Cerebellar cortex (tissue), 1 donor: ENCODE data around the gene NECTIN2.
"Not testable (repeated sequence)": the region's sequence is repeated elsewhere in the genome, so short reads cannot be mapped to it uniquely, and the experiment has no call there.

ENCODE experiments used
- DNase-seq: peaks from one replicate; pipeline ENCODE4 v3.0.0-alpha.2; 2015; ENCODE audit warnings: low spot score

The NECTIN2 gene

DNA sequence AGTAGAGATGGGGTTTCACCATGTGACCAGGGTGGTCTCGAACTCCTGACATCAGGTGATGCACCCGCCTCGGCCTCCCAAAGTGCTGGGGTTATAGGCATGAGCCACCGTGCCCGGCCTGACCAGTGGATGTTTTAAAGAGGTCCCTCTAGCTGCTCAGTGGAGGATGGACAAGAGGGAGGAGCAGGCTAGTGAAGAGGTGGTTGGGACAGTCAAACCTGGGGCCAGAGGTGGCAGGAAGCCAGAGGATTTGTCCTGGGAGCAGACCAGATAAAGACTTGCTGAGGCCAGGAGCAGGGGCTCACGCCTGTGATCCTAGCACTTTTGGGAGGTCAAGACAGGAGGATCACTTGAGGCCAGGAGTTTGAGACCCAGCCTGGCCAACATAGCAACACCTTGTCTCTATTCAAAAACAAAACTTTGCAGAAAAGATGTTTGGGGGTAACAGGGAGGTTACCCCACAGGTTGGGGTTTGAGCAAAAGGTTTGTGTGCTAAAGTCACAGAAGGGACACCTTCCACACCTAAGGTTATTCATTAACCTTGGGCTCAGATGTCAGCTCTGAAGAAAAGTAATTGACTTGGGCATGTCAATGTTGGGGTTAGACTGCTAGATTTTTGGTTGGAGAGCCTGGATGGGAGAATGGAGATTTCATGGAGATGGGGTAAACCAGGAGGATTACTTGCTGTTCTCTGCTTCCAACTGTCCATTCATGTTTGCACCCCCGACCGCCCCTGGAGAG, 28.2 kb upstream of the NECTIN2 start:
- no peak for DNase-seq

DNA sequence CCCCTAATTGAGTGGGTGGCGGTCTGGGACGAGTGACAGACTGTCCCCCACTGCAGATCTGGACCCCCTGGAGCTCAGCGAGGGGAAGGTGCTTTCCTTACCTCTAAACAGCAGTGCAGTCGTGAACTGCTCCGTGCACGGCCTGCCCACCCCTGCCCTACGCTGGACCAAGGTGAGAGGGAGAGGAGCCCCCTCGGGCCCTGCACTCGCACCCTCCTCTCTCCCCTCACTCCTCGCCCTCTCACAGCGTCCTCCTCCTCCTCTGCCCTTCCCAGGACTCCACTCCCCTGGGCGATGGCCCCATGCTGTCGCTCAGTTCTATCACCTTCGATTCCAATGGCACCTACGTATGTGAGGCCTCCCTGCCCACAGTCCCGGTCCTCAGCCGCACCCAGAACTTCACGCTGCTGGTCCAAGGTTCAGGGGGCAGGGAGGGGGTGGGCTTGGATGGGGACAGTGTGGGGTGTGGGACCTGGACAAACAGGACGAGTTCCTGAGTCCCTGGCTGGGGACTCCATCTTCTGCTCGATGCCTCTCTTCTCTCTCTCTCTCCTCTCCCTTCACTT, 27.5 kb upstream of the NECTIN2 start:
- no peak for DNase-seq

DNA sequence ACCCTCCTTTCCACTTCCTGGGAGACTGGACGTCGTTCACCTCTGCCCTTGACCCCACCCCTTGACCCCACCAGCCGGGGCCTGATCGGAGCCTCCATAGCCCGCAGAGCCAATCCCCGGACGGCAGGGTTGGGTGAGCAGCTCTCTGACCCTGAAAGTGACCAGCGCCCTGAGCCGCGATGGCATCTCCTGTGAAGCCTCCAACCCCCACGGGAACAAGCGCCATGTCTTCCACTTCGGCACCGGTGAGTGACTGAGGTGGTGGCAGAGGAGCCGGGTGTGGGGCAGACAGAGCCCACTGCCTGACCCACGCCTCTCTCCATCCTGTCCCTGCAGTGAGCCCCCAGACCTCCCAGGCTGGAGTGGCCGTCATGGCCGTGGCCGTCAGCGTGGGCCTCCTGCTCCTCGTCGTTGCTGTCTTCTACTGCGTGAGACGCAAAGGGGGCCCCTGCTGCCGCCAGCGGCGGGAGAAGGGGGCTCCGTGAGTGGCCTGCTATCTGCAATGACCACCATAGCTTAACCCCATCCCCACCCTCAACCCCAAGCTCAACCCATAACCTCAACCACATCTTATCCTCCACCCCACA, 26.8 kb upstream of the NECTIN2 start:
- no peak for DNase-seq

DNA sequence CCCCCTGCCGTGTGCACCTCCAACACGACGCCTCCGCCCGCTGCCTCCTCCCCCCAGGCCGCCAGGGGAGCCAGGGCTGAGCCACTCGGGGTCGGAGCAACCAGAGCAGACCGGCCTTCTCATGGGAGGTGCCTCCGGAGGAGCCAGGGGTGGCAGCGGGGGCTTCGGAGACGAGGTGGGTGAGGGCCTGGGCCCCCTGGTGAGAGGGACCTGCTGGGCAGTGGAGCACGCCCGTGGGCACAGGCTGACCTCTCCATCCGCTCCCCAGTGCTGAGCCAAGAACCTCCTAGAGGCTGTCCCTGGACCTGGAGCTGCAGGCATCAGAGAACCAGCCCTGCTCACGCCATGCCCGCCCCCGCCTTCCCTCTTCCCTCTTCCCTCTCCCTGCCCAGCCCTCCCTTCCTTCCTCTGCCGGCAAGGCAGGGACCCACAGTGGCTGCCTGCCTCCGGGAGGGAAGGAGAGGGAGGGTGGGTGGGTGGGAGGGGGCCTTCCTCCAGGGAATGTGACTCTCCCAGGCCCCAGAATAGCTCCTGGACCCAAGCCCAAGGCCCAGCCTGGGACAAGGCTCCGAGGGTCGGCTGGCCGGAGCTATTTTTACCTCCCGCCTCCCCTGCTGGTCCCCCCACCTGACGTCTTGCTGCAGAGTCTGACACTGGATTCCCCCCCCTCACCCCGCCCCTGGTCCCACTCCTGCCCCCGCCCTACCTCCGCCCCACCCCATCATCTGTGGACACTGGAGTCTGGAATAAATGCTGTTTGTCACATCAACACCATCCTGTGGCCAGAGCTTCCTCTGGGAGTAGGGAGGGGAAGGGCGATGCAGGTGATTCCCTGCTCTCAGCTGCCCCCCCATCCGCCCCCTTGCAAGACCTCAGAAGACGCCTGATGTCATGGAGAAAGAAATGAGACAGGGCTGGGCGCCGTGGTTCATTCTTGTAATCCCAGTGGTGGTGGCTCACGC, 25.2 kb upstream of the NECTIN2 start:
- no peak for DNase-seq

DNA sequence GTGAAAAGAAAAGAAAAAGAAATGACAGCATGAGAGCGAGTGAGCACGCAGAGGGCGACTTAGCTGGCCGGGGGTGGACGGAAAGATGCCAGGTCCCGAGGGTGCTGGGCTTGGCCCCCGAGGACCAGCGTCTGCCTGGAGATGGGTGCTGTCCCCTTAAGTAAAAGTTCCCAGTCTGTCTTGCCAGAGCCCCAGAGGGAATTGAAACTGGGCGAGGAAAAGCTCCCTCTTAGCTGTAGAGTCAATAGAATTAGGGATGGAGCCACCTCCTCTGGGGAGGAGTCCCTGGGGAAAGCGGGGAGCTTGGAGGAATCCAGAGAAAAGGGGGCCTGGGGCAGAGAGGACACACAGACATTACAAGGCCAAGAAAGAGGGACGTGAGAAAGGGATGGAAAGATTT, 23.9 kb upstream of the NECTIN2 start:
- no peak for DNase-seq

DNA sequence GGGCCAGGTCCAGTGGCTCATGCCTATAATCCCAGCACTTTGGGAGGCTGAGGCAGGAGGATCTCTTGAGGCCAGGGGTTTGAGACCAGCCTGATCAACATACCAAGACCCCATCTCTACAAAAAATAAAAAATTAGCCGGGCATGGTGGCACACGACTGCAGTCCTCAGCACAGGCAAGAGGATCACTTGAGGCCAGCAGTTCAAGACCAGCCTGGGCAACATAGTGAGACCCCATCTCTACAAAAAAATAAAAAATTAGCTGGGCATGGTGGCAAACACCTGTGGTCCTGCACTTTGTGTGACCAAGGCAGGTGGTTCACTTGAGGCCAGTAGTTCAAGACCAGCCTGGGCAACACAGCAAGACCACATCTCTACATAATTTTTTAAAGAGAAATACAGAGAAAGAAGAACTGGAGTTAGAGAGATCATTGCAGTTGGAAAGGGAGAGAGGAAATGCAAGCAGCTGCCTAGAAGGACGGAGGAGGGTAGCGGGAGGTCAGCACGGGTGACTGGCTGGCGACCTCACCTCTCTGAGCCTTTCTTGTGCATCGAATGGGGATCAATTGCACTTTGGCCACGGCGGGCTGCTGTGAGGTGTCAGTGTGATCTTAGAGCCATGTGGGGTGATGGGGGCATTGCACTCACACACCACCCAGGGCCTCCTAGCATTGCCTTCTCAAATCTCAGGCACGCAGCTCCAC, 23.3 kb upstream of the NECTIN2 start:
- no peak for DNase-seq

DNA sequence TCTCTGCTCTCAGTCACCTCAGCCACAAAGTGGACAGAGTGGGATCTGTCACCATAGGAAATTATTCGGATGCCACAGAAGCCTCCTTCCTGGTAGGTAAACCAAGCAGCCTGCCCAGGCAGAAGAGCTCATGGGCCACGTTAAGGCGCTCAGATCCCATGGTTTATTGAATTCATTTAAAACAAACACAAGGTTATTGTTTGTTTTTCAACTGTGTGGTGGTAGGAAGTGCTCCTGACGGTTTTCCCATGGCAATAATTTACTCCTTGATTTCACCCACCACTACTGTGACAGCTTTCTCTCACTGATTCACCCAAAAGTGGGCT, 22.8 kb upstream of the NECTIN2 start:
- no peak for DNase-seq

DNA sequence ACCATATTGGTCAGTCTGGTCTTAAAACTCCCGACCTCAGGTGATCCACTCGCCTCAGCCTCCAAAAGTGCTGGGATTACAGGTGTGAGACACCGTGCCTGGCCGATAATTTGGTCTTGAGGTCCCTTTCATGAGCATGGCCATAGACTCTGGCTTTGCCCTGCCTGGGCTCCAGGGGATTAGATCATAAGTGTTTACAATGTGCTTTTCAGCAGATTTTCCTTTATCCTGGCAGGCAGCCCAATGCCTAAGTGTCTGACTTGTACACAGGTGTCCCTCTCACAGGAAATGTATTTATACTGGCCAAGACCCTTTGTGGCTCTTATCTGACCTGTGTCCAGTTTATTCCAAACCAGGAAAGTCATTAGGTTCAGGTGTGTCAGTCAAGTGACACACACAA, 21.3 kb upstream of the NECTIN2 start:
- no peak for DNase-seq

DNA sequence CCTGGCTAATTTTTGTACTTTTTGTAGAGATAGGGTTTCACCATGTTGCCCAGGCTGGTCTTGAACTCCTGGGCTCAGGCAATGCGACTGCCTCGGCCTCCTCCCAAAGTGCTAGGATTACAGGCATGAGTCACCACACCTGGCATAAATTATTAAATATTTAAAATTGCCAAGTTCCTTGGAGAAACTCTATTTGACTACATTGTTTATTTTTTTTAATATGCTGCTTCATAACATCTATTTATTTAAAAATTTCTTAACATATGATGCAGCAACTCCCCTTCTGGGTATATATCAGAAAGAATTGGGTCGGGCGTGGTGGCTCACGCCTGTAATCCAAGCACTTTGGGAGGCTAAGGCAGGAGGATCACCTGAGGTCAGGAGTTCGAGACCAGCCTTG, 13.2 kb upstream of the NECTIN2 start:
- DNase-seq = not testable (repeated sequence)

DNA sequence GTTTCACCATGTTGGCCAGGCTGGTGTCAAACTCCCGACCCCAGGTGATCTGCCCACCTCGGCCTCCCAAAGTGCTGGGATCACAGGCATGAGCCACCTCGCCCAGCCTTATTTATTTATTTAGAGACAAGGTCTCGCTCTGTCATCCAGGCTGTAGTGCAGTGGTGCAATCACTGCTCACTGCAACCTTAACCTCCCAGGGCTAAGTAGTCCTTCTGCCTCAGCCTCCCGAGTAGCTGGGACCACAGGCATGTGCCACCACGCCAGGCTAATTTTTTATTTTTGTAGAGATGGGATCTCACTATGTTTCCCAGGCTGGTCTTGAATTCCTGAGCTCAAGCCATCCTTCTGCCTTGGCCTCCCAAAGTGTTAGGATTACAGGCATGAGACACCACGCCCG, 11.7 kb upstream of the NECTIN2 start:
- not testable (repeated sequence) for DNase-seq

DNA sequence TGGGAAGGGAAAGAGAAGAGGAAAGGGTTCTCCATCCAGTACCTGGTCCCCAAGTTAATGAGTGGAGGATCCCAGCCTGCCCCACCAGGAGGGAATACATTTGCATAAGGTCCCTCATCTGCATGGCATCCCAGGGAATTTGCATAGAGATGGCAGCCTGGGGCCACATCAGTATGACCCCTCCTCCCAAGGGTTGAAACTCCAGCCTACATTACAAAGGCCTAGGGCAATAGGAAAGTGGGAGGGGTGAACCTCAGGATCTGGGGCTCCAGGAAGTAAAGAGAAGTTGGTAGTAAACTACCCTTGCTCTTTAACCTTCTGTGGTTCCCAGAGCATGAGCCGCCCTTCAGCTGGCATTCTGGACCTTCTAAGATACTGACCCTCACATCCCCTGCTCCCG, 6.8 kb upstream of the NECTIN2 start:
- no peak for DNase-seq

DNA sequence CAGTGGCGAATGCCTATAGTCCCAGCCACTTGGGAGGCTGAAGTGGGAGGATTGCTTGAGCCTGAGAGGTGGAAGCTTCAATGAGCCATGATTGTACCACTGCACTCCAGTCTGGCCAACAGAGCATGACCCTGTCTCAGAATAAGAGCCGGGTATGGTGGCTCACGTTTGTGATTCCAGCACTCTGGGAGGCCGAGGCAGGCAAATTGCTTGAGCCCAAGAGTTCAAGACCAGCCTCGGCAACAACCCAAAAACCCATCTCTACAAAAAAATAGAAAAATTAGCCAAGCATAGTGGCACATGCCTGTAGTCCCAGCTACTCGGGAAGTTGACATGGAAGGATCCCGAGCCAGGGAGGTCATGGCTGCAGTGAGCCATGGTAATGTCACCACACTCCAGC, 5.3 kb upstream of the NECTIN2 start:
- DNase-seq = no peak

DNA sequence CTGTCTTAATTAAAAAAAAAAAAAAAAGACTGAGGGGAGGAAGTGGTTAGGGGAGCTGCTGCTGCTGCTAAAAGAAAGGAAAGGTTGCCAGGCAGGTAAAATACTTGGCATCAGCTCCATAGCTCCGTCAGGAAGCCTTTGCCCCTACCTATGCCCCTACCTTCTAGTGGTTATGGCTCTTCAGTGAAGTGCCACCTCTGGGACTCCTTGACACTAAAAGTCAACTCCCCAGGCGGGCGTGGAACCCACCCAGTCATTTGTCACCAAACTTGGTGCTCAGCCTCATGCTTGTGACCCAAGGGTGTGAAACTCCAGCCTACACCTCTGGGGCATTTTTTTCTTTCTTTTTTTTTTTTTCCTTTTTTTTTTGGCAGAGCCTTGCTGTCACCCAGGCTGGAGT, 4.9 kb upstream of the NECTIN2 start:
- no peak for DNase-seq

DNA sequence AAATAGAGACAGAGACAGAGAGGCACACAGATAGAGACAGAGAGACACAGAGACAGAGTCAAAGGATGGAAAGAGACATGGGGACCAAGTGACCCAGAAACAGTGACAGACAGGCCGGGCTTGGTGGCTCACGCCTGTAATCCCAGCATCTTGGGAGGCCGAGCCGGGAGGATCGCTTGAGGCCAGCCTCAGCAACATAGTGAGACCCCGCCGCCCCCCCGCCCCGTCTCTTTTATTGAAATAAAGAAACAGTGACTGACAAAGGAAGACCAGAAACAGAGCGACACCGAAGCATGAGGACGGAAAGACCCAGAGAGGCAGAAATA, 848 bp upstream of the NECTIN2 start:
- no peak for DNase-seq

DNA sequence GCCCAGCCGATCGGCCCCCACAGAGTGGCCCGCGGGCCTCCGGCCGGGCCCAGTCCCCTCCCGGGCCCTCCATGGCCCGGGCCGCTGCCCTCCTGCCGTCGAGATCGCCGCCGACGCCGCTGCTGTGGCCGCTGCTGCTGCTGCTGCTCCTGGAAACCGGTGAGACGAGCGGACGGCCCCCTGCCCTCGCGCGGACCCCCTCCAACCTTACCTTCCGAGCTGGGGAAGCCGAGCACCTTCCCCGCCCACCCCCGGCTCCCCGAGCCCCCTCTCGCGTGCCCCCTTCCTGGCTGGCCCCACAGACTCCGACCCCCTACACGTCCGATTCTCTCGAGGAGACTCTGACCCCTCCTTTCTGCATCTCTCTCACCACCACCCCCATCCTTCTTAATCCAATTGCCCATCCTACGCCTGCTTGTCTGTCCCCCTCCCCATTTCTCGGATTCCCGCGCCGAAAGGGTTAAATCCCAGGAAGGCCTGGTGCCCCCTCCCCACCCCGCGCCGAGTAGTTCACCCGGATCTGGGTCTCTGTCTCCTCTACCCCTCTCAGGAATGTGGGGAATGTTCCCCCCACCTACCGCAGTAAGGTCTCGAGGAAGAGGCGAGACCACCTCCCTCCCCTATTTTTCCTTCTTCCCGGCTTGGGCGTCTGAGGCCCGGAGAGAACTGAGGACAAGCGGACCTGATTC, 502 bp downstream of the NECTIN2 start:
- DNase-seq = no peak

DNA sequence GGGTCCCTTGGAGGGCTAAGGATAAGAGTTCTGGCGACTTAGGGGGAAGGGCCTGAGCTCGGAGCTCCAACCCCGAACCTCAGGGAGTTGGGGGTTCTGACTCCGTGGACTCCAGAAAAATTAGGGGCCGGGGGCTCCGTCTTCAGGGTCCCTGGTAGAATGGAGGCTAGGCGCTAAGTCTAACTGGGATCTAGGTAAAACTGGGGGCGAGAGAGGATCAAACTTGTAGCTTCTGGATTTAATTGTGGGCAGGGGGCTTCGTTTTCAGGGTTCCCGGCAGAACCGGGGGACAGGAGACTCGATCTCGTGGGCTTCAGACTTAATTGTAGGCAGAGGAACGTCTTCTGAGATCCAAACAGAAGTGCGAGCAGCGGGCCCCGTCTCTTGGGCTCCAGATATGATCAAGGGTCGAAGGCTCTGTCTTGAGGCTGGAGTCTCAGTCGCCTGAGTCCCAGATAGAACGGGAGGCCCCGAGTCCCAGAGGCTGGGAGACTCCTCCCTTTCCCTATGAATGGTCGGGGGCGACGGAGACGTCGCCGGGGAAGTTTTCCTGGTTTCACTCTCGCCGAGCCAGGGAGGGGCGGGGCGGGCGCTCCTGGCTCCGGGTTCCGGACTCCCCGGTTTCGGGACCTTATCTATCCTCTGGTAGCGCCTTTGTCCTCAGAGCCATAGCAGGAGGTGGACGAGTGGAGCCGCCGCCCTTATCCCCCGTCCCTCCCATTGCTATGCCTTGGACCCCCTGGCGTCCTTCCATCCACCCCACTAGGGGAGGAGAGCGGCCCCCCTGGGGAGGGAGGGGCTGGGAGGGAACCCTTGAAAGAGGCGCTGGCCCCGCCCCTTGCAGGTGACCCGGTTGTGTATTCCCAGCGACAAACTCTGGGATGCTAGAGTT, 1.3 kb downstream of the NECTIN2 start:
- peak; percentile 34 for DNase-seq

DNA sequence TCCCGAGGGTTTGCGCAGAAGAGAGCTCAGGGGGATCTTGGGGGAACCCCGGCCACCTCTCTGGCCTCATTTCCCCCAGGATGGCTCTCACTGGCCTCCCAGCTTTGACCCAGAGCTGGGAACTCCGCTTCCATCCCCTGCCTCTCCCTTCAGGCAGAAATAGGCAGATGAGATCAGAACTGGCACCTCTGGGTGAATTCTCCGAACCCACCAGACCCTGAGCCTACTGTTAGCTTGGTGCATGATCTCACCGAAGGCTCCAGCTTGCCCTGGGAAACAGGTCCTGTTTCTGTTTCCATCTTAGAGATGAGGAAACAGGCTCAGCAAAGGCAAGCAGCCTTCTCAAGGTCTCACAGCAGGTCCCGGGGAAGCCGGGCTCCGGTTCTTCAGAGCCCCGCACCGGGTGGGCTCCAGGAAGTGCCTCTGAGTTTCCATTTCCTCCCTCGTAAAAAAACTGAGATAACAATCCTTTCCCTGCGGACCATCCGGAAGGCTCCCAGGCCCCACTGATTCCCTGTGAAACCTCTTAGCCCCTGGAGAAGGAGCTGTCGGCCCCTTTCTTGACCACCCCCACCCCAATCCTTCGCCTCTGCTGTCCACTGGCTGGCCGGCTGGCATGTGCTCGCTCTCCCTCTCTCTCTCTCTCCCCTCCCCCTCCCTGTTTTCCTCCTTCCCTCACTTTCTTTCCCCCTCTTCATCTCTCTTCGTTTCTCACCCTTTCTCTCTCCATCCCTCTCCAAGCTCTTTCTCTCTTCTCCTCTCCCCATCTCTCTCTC, 2.1 kb downstream of the NECTIN2 start:
- DNase-seq = peak; percentile 21

DNA sequence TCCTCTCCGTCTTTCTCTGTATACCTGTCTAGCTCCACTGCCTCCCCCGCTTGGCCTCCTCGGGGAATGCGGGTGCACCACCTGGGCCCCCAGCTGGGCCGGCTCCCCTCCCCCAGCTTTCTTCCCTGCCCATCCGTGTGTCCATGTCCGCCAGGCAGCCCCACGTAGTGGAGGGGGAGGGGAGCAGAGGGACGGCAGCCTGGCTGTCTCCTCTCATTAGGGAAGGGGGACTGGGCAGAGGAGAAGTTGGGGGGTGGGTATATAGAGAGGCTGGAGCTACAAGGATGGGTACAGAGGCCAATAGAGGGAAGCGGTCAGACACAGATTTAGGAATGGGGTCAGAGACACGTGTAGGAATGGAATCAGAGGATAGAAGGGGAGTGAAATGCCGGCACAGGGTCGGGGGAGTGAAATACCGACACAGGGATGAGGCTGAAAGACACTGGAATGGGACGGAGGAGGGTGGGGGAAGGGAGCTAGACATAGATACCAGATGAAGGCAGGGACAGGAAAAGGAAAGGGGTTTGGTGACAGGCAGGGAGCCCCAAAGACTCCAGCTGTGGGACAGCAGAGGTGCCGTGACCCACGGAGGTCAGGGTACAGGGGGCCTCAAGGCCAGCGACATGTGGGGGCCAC, 2.8 kb downstream of the NECTIN2 start:
- no peak for DNase-seq

DNA sequence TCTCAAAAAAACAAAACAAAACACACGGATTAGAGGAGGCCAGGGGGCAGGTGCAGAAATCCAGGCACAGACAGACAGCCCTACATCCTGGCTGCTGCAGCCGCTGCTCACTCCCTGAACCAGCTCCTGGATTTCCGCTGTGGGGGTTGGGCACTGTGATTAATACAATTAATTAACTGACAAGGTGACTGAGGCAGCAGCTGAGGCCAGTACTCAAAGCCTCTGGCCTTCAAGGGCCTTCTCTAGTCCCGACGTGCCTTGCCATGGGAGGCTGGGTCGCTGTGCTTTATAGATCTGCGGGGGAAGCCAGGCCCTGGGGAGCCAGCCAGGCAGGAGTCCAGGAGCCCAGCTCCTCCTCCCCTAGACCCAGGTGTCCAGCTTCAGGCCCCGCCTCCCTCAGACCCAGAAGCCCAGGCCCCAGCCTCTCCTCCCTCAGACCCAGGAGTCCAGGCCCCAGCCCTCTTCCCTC, 4.6 kb downstream of the NECTIN2 start:
- DNase-seq = no peak
